SU-DHL-6 (cell line): Measurements from ENCODE around the gene GRAMD2B.

Experiments
- CTCF ChIP-seq: fragments of 200-600 bp; sonication (generic); IDR thresholded peaks from one replicate; pipeline ENCODE4 v1.5.1; 2017; ENCODE audit warnings: antibody characterized with exemption, mild to moderate bottlenecking, low read length, moderate library complexity; ENCODE audit not compliant: insufficient read depth, poor library complexity, severe bottlenecking
- EZH2phosphoT487 ChIP-seq: fragments of 200-600 bp; sonication (generic), shearing (Covaris generic); conservative IDR thresholded peaks from 2 replicates; pipeline ENCODE4 v1.6.1; 2018; ENCODE audit warnings: mild to moderate bottlenecking, antibody characterized with exemption, low read length, moderate library complexity, mixed read lengths

GRCh38 chr5:126430631-126431030 is 7.4 kb downstream of the GRAMD2B start:
- TF ChIP-seq CTCF, result no peak
- TF ChIP-seq EZH2phosphoT487, result no peak
